Measurements from ENCODE around the gene EXOSC10.
A peak's percentile ranks its signal among the peaks of the same experiment; 100 is the strongest.
"Not testable (repeated sequence)": the region's sequence is repeated elsewhere in the genome, so short reads cannot be mapped to it uniquely, and the experiment has no call there.

EXOSC10 gene

GRCh38 chr1:11107599-11107998 is 7.9 kb upstream of the EXOSC10 start:
- H3K9me3 ChIP-seq (ENCODE audit: insufficient read depth, low read depth, low read length): no peaks in the 10 kb centered on the region
- H3K27me3 ChIP-seq (ENCODE audit: insufficient read depth, low read length): no peaks in the 10 kb centered on the region
- no peak overlapping the region for H3K9ac ChIP-seq (ENCODE audit: low read depth, low read length)
- H3K4me1 ChIP-seq (ENCODE audit: insufficient read depth, low read length): no peaks in the 10 kb centered on the region
- peaks cover 61% of the 10 kb centered on the region for H3K36me3 ChIP-seq (ENCODE audit: insufficient read depth, low read length)
- H3K27ac ChIP-seq (ENCODE audit: low read depth, low read length): no peak overlapping the region
- H3K4me3 ChIP-seq (ENCODE audit: low read length): no peak overlapping the region
- WGBS: 97% methylated on average over 5 of the region's 5 CpGs

GRCh38 chr1:11105586-11105985 is 5.9 kb upstream of the EXOSC10 start:
- H3K4me1 ChIP-seq (ENCODE audit: insufficient read depth, low read length): no peaks in the 10 kb centered on the region
- no peaks in the 10 kb centered on the region for H3K9me3 ChIP-seq (ENCODE audit: insufficient read depth, low read depth, low read length)
- no peak overlapping the region for H3K27ac ChIP-seq (ENCODE audit: low read depth, low read length)
- no peak overlapping the region for H3K4me3 ChIP-seq (ENCODE audit: low read length)
- 96% methylated on average over 8 of the region's 10 CpGs for WGBS
- no peak overlapping the region for H3K9ac ChIP-seq (ENCODE audit: low read depth, low read length)
- H3K36me3 ChIP-seq (ENCODE audit: insufficient read depth, low read length): peaks cover 43% of the 10 kb centered on the region
- no peaks in the 10 kb centered on the region for H3K27me3 ChIP-seq (ENCODE audit: insufficient read depth, low read length)

GRCh38 chr1:11101347-11101746 is 1.7 kb upstream of the EXOSC10 start:
- Histone ChIP-seq H3K27ac (ENCODE audit: low read depth, low read length) (no peak overlapping the region), H3K36me3 (ENCODE audit: insufficient read depth, low read length) (peaks cover 26% of the 10 kb centered on the region), H3K4me3 (ENCODE audit: low read length) (no peak overlapping the region), H3K9ac (ENCODE audit: low read depth, low read length) (no peak overlapping the region), H3K27me3 (ENCODE audit: insufficient read depth, low read length) (no peaks in the 10 kb centered on the region), H3K9me3 (ENCODE audit: insufficient read depth, low read depth, low read length) (no peaks in the 10 kb centered on the region), H3K4me1 (ENCODE audit: insufficient read depth, low read length) (no peaks in the 10 kb centered on the region)
- WGBS: 94% methylated on average over 6 of the region's 6 CpGs

DNA sequence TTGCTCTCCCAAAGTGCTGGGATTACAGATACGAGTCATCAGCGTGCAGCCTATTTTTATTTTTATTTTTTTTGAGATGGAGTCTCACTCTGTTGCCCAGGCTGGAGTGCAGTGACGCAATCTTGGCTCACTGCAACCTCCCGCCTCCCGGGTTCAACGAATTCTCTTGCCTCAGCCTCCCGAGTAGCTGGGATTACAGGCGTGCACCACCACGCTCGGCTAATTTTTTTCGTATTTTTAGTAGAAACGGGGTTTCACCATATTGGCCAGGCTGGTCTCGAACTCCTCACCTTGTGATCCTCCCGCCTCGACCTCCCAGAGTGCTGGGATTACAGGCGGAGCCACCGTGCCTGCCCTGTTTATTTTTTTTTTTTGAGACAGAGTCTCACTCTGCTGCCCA is 1.1 kb upstream of the EXOSC10 start:
- WGBS: 96% methylated on average over 17 of the region's 17 CpGs

GRCh38 chr1:11100149-11100493 is 452 bp upstream of the EXOSC10 start:
- H3K9ac ChIP-seq (ENCODE audit: low read depth, low read length): peak overlapping the region; percentile 99
- H3K27me3 ChIP-seq (ENCODE audit: insufficient read depth, low read length): no peaks in the 10 kb centered on the region
- peak overlapping the region; percentile 97 for H3K4me3 ChIP-seq (ENCODE audit: low read length)
- H3K4me1 ChIP-seq (ENCODE audit: insufficient read depth, low read length): no peaks in the 10 kb centered on the region
- H3K9me3 ChIP-seq (ENCODE audit: insufficient read depth, low read depth, low read length): no peaks in the 10 kb centered on the region
- WGBS: 79% methylated on average over 13 of the region's 13 CpGs
- peaks cover 32% of the 10 kb centered on the region for H3K36me3 ChIP-seq (ENCODE audit: insufficient read depth, low read length)
- H3K27ac ChIP-seq (ENCODE audit: low read depth, low read length): no peak overlapping the region

More for the DNA sequence above, 1.1 kb upstream of the EXOSC10 start:
- H3K4me1 ChIP-seq (ENCODE audit: insufficient read depth, low read length); H3K27me3 ChIP-seq (ENCODE audit: insufficient read depth, low read length); H3K4me3 ChIP-seq (ENCODE audit: low read length); H3K9ac ChIP-seq (ENCODE audit: low read depth, low read length); H3K27ac ChIP-seq (ENCODE audit: low read depth, low read length); H3K9me3 ChIP-seq (ENCODE audit: insufficient read depth, low read depth, low read length): not testable (repeated sequence)
- H3K36me3 ChIP-seq (ENCODE audit: insufficient read depth, low read length): peaks cover 26% of the 10 kb centered on the region

- Histone ChIP-seq H3K27me3 (ENCODE audit: insufficient read depth, low read length) (no peaks in the 10 kb centered on the region), H3K9ac (ENCODE audit: low read depth, low read length) (peak overlapping the region; percentile 99), H3K36me3 (ENCODE audit: insufficient read depth, low read length) (peaks cover 44% of the 10 kb centered on the region), H3K4me1 (ENCODE audit: insufficient read depth, low read length) (no peaks in the 10 kb centered on the region), H3K9me3 (ENCODE audit: insufficient read depth, low read depth, low read length) (no peaks in the 10 kb centered on the region), H3K27ac (ENCODE audit: low read depth, low read length) (peak overlapping the region; percentile 91; the same call in 1 of the 2 replicates), H3K4me3 (ENCODE audit: low read length) (peak overlapping the region; percentile 97)
- WGBS: 18% methylated on average over 4 of the region's 5 CpGs
Measured at GRCh38 chr1:11098931-11099309, 749 bp downstream of the EXOSC10 start.

GRCh38 chr1:11083784-11084183 is 15.9 kb downstream of the EXOSC10 start:
- H3K4me3 ChIP-seq (ENCODE audit: low read length); H3K9ac ChIP-seq (ENCODE audit: low read depth, low read length); H3K27me3 ChIP-seq (ENCODE audit: insufficient read depth, low read length); H3K4me1 ChIP-seq (ENCODE audit: insufficient read depth, low read length); H3K9me3 ChIP-seq (ENCODE audit: insufficient read depth, low read depth, low read length); H3K27ac ChIP-seq (ENCODE audit: low read depth, low read length): not testable (repeated sequence)
- WGBS: no CpG with 5 or more reads among the region's 3 CpGs
- H3K36me3 ChIP-seq (ENCODE audit: insufficient read depth, low read length): peaks cover 63% of the 10 kb centered on the region

GRCh38 chr1:11080931-11081330 is 18.7 kb downstream of the EXOSC10 start:
- no peak overlapping the region for H3K4me3 ChIP-seq (ENCODE audit: low read length)
- H3K9ac ChIP-seq (ENCODE audit: low read depth, low read length): no peak overlapping the region
- no peak overlapping the region for H3K27ac ChIP-seq (ENCODE audit: low read depth, low read length)
- no peaks in the 10 kb centered on the region for H3K27me3 ChIP-seq (ENCODE audit: insufficient read depth, low read length)
- WGBS: 94% methylated on average over 12 of the region's 12 CpGs
- H3K4me1 ChIP-seq (ENCODE audit: insufficient read depth, low read length): no peaks in the 10 kb centered on the region
- H3K9me3 ChIP-seq (ENCODE audit: insufficient read depth, low read depth, low read length): no peaks in the 10 kb centered on the region
- peaks cover 66% of the 10 kb centered on the region for H3K36me3 ChIP-seq (ENCODE audit: insufficient read depth, low read length)

DNA sequence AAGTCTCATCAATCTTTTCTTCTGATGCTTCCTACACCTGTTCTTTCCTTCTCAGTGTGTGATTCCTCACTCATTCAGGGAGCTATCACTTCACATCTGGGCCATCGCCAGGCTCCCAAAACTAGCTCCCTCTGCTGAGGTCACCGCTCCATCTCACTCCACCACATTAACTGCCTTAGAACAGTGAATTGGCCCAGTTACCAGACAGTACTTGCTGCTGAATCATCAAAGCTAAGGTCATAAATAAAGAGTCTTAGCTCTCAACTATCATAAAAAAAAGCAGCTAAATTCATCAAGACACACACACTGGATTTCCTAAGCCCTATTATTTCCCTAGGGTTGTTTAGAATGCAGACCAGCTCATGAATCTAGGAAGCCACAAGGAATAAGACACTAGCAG is 21.0 kb downstream of the EXOSC10 start:
- Histone ChIP-seq H3K4me1 (ENCODE audit: insufficient read depth, low read length) (no peaks in the 10 kb centered on the region), H3K27me3 (ENCODE audit: insufficient read depth, low read length) (no peaks in the 10 kb centered on the region), H3K4me3 (ENCODE audit: low read length) (no peak overlapping the region), H3K27ac (ENCODE audit: low read depth, low read length) (no peak overlapping the region), H3K9ac (ENCODE audit: low read depth, low read length) (no peak overlapping the region), H3K9me3 (ENCODE audit: insufficient read depth, low read depth, low read length) (no peaks in the 10 kb centered on the region), H3K36me3 (ENCODE audit: insufficient read depth, low read length) (peaks cover 87% of the 10 kb centered on the region)
- WGBS: 94% methylated on average over 2 of the region's 2 CpGs

DNA sequence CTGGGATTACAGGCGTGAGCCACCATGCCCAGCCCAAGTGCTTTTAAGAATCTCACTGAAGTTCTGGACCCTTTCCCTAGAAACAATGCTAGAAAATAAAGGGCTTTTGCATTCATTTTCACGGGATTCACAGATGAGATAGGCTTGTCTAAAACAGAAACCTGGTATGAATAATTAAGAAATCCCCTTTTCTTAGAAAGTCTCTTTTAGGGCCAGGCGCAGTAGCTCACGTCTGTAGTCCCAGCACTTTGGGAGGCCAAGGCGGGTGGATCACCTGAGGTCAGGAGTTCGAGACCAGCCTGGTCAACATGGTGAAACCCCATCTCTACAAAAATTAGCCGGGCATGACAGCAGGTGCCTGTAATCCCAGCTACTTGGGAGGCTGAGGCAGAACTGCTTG is 26.3 kb downstream of the EXOSC10 start:
- not testable (repeated sequence) for H3K27ac ChIP-seq (ENCODE audit: low read depth, low read length); H3K4me1 ChIP-seq (ENCODE audit: insufficient read depth, low read length); H3K4me3 ChIP-seq (ENCODE audit: low read length); H3K27me3 ChIP-seq (ENCODE audit: insufficient read depth, low read length); H3K9me3 ChIP-seq (ENCODE audit: insufficient read depth, low read depth, low read length); H3K9ac ChIP-seq (ENCODE audit: low read depth, low read length)
- WGBS: 95% methylated on average over 7 of the region's 7 CpGs
- H3K36me3 ChIP-seq (ENCODE audit: insufficient read depth, low read length): peaks cover 95% of the 10 kb centered on the region

DNA sequence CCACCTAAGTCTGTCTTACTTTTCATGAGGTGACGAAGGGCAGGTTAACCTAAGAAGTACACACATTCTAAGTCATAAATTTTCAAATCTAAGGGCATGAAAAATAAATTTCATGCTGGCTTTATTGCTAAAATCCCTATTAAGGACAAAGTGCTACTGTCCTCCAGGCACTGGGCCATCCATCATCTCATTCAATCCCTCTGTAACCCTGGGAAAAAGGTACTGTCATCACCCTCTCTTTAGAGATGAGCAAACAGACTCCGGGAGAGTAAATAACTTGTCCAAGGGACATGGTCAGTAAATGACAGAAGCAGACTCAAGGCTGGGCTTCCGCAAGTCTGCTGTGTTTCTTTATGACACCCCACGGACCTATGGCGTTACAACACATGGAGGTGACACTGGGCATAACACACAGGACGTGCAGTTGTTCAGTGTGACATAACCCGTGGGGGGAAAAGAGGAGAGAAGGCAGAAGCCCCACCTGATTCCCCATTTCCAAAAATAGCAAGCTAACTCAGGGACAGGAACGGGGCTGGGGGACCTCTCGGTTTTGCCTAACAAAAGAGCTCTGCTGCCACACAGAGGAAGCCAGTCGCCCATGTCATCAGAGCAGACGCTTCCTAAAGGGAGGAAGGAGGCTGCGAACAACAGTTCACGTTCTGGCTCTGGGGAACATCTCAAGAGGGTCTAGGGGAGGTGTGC is 27.3 kb downstream of the EXOSC10 start:
- H3K4me1 ChIP-seq (ENCODE audit: insufficient read depth, low read length): no peaks in the 10 kb centered on the region
- no peak overlapping the region for H3K4me3 ChIP-seq (ENCODE audit: low read length)
- H3K36me3 ChIP-seq (ENCODE audit: insufficient read depth, low read length): peaks cover 97% of the 10 kb centered on the region
- H3K9me3 ChIP-seq (ENCODE audit: insufficient read depth, low read depth, low read length): no peaks in the 10 kb centered on the region
- no peak overlapping the region for H3K9ac ChIP-seq (ENCODE audit: low read depth, low read length)
- H3K27ac ChIP-seq (ENCODE audit: low read depth, low read length): no peak overlapping the region
- 77% methylated on average over 13 of the region's 13 CpGs for WGBS
- H3K27me3 ChIP-seq (ENCODE audit: insufficient read depth, low read length): no peaks in the 10 kb centered on the region
